Measurements from ENCODE around the gene PLCXD3. TPM values are rescaled to one million over a fixed set of nuclear protein-coding genes. Genes with fewer than 3 reads are reported as not detected.

The PLCXD3 gene
- total and polyA plus RNA-seq, 9 of the 15 experiments (the other 6 are each of a cell fraction or from before 2014, with no cell fraction given): not detected

DNA sequence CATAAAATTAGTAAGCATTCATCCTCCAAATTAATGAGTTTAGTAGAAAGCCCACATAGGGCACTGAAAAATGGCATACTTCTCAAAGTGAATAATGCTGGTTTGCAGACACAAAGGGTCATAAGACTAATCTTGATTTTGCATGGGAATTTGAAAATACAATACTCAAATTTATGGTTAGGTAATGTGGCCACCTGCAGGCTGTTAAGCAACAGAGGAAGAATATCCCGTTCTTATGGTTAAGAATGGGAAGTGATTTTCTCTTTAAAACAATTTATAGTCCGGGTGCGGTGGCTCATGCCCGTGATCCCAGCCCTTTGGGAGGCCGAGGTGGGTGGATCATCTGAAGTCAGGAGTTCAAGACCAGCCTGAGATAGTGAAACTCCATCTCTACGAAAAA, 9.4 kb upstream of the PLCXD3 start:
- Histone ChIP-seq H3K9ac (ENCODE audit: insufficient read depth in 1 of 2, low read depth in 2 of 2, low read length in 2 of 2) (no peak overlapping the region), H3K79me2 (ENCODE audit: control insufficient read depth, insufficient read depth, low read length) (no peaks in the 10 kb centered on the region), H3K4me3 (no peak overlapping the region), H4K20me1 (replicated peaks; ENCODE audit: control insufficient read depth, insufficient read depth, low read length) (no peaks in the 10 kb centered on the region), H3K9me1 (ENCODE audit: control insufficient read depth, insufficient read depth, low read length) (no peaks in the 10 kb centered on the region), H2AFZ (ENCODE audit: low read depth, low read length) (no peak overlapping the region), H3K27ac (ENCODE audit: extremely low read depth, low read depth, low read length) (no peak overlapping the region), H3K4me1 (replicated peaks in 1 of 2; ENCODE audit: control insufficient read depth in 2 of 2, insufficient read depth in 2 of 2, low read length in 2 of 2) (no peaks in the 10 kb centered on the region), H3K9me3 (replicated peaks; ENCODE audit: control insufficient read depth, insufficient read depth, low read depth, low read length) (no peaks in the 10 kb centered on the region), H3K27me3 (ENCODE audit: control insufficient read depth in 2 of 2, insufficient read depth in 2 of 2, low read length in 2 of 2) (no peaks in the 10 kb centered on the region), H3K36me3 (ENCODE audit: control insufficient read depth, insufficient read depth, low read length) (no peaks in the 10 kb centered on the region), H3K4me2 (ENCODE audit: insufficient read depth, low read length) (no peak overlapping the region)
- ChIA-PET CTCF (ENCODE audit: low intra/inter-chr PET ratio) (no interaction called here), POLR2A (no interaction called here)
- intact Hi-C loops (cut with micrococcal nuclease) (no loop called here), in situ Hi-C loops (cut with MboI) (no loop called here)
- no peak for DNase-seq (ENCODE audit: extremely low read depth in 1 of 4, low spot score in 3 of 4)
- TF ChIP-seq RAD21 (CRISPR knock-in tag; conservative IDR thresholded peaks at IDR 0.05 in 1 of 2, IDR thresholded peaks at IDR 0.05 in 1 of 2) (peak; percentile 17 to 24; a peak in 1 of 4 replicates), NFE2 (IDR thresholded peaks at IDR 0.05; ENCODE audit: low read depth) (no peak)
- 1% methylated on average over 6 of the region's 6 CpGs for WGBS (ENCODE audit: insufficient coverage, low coverage, missing lambda C conversion rate)
- no TSS peak for BruUV-seq (replicated peaks)
- FAIRE-seq: no peak
- no peak for ATAC-seq

GRCh38 chr5:41517909-41518308, 7.5 kb upstream of the PLCXD3 start:
- H3K27ac ChIP-seq (ENCODE audit: extremely low read depth, low read depth, low read length): no peak overlapping the region
- intact Hi-C loops (cut with micrococcal nuclease): no loop called here
- in situ Hi-C loops (cut with MboI): no loop called here
- H3K9ac ChIP-seq (ENCODE audit: insufficient read depth in 1 of 2, low read depth in 2 of 2, low read length in 2 of 2): no peak overlapping the region
- H3K9me1 ChIP-seq (ENCODE audit: control insufficient read depth, insufficient read depth, low read length): no peaks in the 10 kb centered on the region
- no peaks in the 10 kb centered on the region for H4K20me1 ChIP-seq (replicated peaks; ENCODE audit: control insufficient read depth, insufficient read depth, low read length)
- H3K4me3 ChIP-seq: no peak overlapping the region
- H2AFZ ChIP-seq (ENCODE audit: low read depth, low read length): no peak overlapping the region
- H3K36me3 ChIP-seq (ENCODE audit: control insufficient read depth, insufficient read depth, low read length): no peaks in the 10 kb centered on the region
- no peak overlapping the region for H3K4me2 ChIP-seq (ENCODE audit: insufficient read depth, low read length)
- no TSS peak for BruUV-seq (replicated peaks)
- DNase-seq (ENCODE audit: extremely low read depth in 1 of 4, low spot score in 3 of 4): no peak
- ChIA-PET POLR2A (no interaction called here), CTCF (ENCODE audit: low intra/inter-chr PET ratio) (no interaction called here)
- no peaks in the 10 kb centered on the region for H3K4me1 ChIP-seq (replicated peaks in 1 of 2; ENCODE audit: control insufficient read depth in 2 of 2, insufficient read depth in 2 of 2, low read length in 2 of 2)
- H3K9me3 ChIP-seq (replicated peaks; ENCODE audit: control insufficient read depth, insufficient read depth, low read depth, low read length): no peaks in the 10 kb centered on the region
- no peak for FAIRE-seq
- H3K27me3 ChIP-seq (ENCODE audit: control insufficient read depth in 2 of 2, insufficient read depth in 2 of 2, low read length in 2 of 2): no peaks in the 10 kb centered on the region
- no peak for ATAC-seq
- peak; percentile 83 for TF ChIP-seq REST (IDR thresholded peaks at IDR 0.05; ENCODE audit: borderline replicate concordance)
- TF ChIP-seq REST (CRISPR knock-in tag; IDR thresholded peaks at IDR 0.05; ENCODE audit: low read depth): no peak
- TF ChIP-seq ZNF23 (CRISPR knock-in tag; IDR thresholded peaks at IDR 0.05): no peak
- 0 out of 2 replicates have a peak, but pooled peaks have one; percentile 34 for TF ChIP-seq EHMT2 (IDR thresholded peaks at IDR 0.05)
- H3K79me2 ChIP-seq (ENCODE audit: control insufficient read depth, insufficient read depth, low read length): no peaks in the 10 kb centered on the region

Measured in K562 (cell line).